Measurements from ENCODE around the gene UBE2Z. TPM values are rescaled to one million over a fixed set of nuclear protein-coding genes. Genes with fewer than 3 reads are reported as not detected.

UBE2Z gene
- total and polyA plus RNA-seq, 12 donors = 30.8 to 92.2 (median 75.1) TPM

GRCh38 chr17:48873209-48873608 is 35.0 kb upstream of the UBE2Z start:
- Histone ChIP-seq H3K27me3 (no peaks in the 10 kb centered on the region), H3K4me3 (no peak overlapping the region), H3K36me3 (replicated peaks in 1 of 2) (no peaks in the 10 kb centered on the region), H3K27ac (peak overlapping the region in 3 of 5 donors; percentile 22 to 77 (median 26)), H3K4me1 (replicated peaks in 1 of 2) (peaks cover 6 to 30% of the 10 kb centered on the region in 2 donors), H3K9me3 (replicated peaks in 1 of 3) (no peaks in the 10 kb centered on the region)
- DNase-seq = no peak
- WGBS, 4 donors = 27 to 50% (median 39%) methylated on average over 1 of the region's 1 CpG
- intact Hi-C loops (cut with DNase I) = no loop called here
- TF ChIP-seq POLR2A (IDR thresholded peaks at IDR 0.05) (no peak), CTCF (IDR thresholded peaks at IDR 0.05) (no peak)

GRCh38 chr17:48873696-48874443 is 34.3 kb upstream of the UBE2Z start:
- intact Hi-C loops (cut with DNase I) = no loop called here
- H3K4me3 ChIP-seq = no peak overlapping the region
- no peaks in the 10 kb centered on the region for H3K27me3 ChIP-seq
- H3K27ac ChIP-seq = peak overlapping the region in 2 of 5 donors; percentile 26 to 77
- H3K36me3 ChIP-seq (replicated peaks in 1 of 2) = no peaks in the 10 kb centered on the region
- peaks cover 6 to 30% of the 10 kb centered on the region in 2 donors for H3K4me1 ChIP-seq (replicated peaks in 1 of 2)
- WGBS, 4 donors = 51 to 56% (median 52%) methylated on average over 5 of the region's 5 CpGs
- no peak for TF ChIP-seq CTCF (IDR thresholded peaks at IDR 0.05)
- TF ChIP-seq POLR2A (IDR thresholded peaks at IDR 0.05) = no peak
- DNase-seq = no peak
- H3K9me3 ChIP-seq (replicated peaks in 1 of 3) = no peaks in the 10 kb centered on the region

GRCh38 chr17:48878920-48879898 is 29.0 kb upstream of the UBE2Z start:
- 18 to 27% (median 19%) methylated on average over 8 to 12 of the region's 12 CpGs for WGBS, 4 donors
- TF ChIP-seq POLR2A (IDR thresholded peaks at IDR 0.05) (no peak), CTCF (IDR thresholded peaks at IDR 0.05) (peak; percentile 88 to 97 (median 92))
- Histone ChIP-seq H3K36me3 (replicated peaks in 1 of 2) (no peaks in the 10 kb centered on the region), H3K27ac (no peak overlapping the region), H3K9me3 (replicated peaks in 1 of 3) (no peaks in the 10 kb centered on the region), H3K27me3 (no peaks in the 10 kb centered on the region), H3K4me1 (replicated peaks in 1 of 2) (no peaks in the 10 kb centered on the region), H3K4me3 (no peak overlapping the region)
- DNase-seq = peak; percentile 44 to 80 (median 57)
- intact Hi-C loops (cut with DNase I) = loop anchor here (2.0 to 5.0 kb wide), 4 partner anchors 62 to 202 kb away; partner anchors contain the start of genes HOXB13 (in 1 of the 2) and TTLL6 (in 1 of the 2)

- no peak overlapping the region for H3K27ac ChIP-seq
- H3K36me3 ChIP-seq (replicated peaks in 1 of 2) = no peaks in the 10 kb centered on the region
- no peaks in the 10 kb centered on the region for H3K27me3 ChIP-seq
- TF ChIP-seq CTCF (IDR thresholded peaks at IDR 0.05) (no peak), POLR2A (IDR thresholded peaks at IDR 0.05) (no peak)
- no peak overlapping the region for H3K4me3 ChIP-seq
- intact Hi-C loops (cut with DNase I) = loop anchor here in 1 of 2 donors (5.0 to 10.0 kb wide), 2 partner anchors 75 to 153 kb away; no protein-coding TSS in a partner anchor
- no peaks in the 10 kb centered on the region for H3K4me1 ChIP-seq (replicated peaks in 1 of 2)
- 82 to 89% (median 87%) methylated on average over 2 of the region's 2 CpGs for WGBS, 4 donors
- no peak for DNase-seq
- H3K9me3 ChIP-seq (replicated peaks in 1 of 3) = no peaks in the 10 kb centered on the region
These were observed 25.9 kb upstream of the UBE2Z start for GRCh38 chr17:48882272-48882671.

Data from adrenal gland (tissue), 12 donors.